ENCODE data around the gene HADHB.
"Not testable (repeated sequence)": the region's sequence is repeated elsewhere in the genome, so short reads cannot be mapped to it uniquely, and the experiment has no call there.

HADHB gene

DNA sequence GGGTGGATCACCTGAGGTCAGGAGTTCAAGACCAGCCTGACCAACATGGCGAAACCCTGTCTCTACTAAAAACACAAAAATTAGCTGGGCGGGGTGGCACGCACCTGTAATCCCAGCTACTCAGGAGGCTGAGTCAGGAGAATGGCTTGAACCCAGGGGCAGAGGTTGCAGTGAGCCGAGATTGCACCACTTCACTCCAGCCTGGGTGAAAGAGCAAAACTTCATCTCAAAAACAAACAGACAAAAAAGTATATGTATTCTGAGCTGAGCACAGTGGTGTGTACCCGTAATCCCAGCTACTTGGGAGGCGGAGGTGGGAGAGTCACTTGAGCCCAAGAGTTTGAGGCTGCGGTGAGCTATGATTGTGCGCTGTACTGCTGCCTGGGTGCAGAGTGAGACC lies 86.6 kb downstream of the HADHB start:
- not testable (repeated sequence) for DNase-seq

DNA sequence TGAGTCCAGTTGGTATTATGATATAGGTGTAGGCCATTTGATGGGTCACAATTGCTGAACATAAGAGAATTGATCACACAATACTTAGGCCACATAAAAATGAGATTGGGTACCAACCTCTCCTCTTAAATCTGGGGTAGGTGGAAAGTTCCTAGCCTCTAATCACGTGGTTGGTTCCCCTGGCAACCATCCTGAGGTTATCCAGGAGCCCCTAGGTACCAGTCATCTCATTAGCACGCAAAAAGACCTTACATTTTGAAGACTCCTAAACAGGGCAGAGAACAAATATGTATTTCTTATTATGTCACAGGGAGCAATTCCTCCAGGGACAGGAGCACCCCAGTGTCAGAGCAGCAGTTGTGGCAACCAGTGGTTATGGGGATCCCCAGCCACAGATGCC lies 88.6 kb downstream of the HADHB start:
- no peak for DNase-seq

DNA sequence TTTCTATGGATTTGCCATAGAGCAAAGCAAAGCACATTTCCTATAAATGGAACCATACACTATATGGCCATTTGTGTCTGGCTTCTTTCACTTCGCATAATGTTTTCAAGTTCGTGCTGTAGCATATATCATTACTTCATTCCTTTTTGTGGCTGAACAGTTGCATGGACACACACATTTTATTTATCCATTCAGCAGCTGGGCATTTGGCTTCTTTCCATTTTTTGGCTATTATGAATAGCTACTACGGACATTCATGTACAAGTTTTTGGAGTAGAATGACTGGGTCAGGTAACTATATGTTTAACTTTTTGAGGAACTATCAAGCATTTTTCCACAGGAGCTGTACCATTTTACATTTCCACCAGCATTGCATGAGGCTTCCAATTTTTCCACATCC lies 90.5 kb downstream of the HADHB start:
- DNase-seq: no peak

DNA sequence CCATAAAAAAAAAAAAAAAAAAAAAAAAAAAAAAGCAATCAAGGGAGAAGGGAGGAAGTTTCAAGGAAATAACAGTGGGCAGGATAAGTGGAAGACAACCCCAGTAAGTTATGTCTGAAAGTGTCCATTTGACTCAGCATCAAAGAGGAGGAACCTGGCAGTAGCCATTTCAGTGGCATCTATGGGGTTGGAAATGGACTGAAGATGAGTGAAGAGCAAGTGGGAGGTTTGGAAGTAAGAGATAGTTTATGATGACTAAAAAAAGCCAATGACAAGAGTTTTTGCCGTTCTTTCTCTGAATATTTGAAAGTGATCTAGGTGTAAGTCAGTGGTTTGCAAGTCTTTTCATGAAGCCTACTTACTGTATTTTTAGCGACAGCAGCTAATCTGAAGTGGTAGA lies 92.0 kb downstream of the HADHB start:
- DNase-seq: no peak

DNA sequence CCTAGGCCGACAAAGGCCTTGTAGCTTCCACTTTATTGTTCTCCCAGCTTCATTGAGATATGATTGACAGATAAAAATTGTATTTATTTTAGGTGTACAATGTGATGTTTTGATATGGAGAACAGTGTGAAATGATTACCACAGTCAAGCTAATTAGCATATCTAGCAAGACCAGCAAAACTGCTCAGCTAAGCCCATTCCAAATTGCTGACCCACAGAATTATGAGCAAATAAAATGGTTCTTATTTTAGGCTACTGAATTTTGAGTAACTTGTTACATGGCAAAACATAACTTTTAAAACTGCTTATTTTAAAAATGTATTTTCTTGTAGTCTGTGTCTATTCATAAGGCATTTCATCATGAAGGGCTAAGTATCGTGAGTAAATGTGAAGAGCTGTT lies 92.6 kb downstream of the HADHB start:
- DNase-seq: no peak
